K562 (cell line): ENCODE results near the gene IDI2. TPM values are rescaled to one million over a fixed set of nuclear protein-coding genes. Genes with fewer than 3 reads are reported as not detected.

Source experiments
- ATAC-seq: fragments of 200-7000 bp; cut with Tn5 transposase; 3 replicates; pipeline ENCODE4 v1.9.1; 2020; ENCODE audit warnings: moderate library complexity
- BruUV-seq: library from RNA; stranded (reverse); fragments of 400-500 nt; replicated peaks from 2 replicates; lab custom pipeline; 2021; lab: Mats Ljungman, UMichigan
- CTCF ChIA-PET: fragments of 300-600 bp; formaldehyde crosslinking; extraction: SDS; loops from one replicate; lab custom pipeline; 2021; ENCODE audit warnings: low intra/inter-chr PET ratio; lab: Yijun Ruan, JAX
- POLR2A ChIA-PET: fragments of 300-600, 350-650 bp; sonication (Branson Sonifier 250); formaldehyde crosslinking; extraction: SDS; loops from one replicate; lab custom pipeline; 2021; ENCODE audit warnings: antibody characterized with exemption, inconsistent platforms; lab: Yijun Ruan, JAX
- DNase-seq, 4 experiments: peaks; one replicate each; pipeline versions ENCODE4 v3.0.0 to v3.0.0-alpha.2; 2011 to 2018; ENCODE audit warnings: low spot score in 3 of 4, mixed read lengths in 3 of 4; ENCODE audit errors: extremely low read depth in 1 of 4
- FAIRE-seq: peaks from 2 replicates; lab custom pipeline; 2011; peaks lifted over from hg19 to GRCh38; lab: Jason Lieb, UNC
- H2AFZ ChIP-seq: 2 replicates; pipeline ENCODE4 v1.6.0; 2011; ENCODE audit warnings: low read depth, low read length, control low read depth, inconsistent platforms
- H3K27ac ChIP-seq: fragments of 200-600 bp; 3 replicates; pipeline ENCODE4 v1.8.0; 2011; ENCODE audit warnings: low read depth, mild to moderate bottlenecking, control low read depth, inconsistent platforms, low read length, moderate library complexity, mixed read lengths; ENCODE audit errors: extremely low read depth
- H3K27me3 ChIP-seq, 2 experiments: fragments of 300-600 bp in 1 of 2; 2 replicates in 1 of 2; 3 replicates in 1 of 2; pipeline versions ENCODE4 v1.6.0 to v1.8.0; 2011; ENCODE audit warnings: inconsistent platforms in 2 of 2, low read length in 2 of 2, mild to moderate bottlenecking in 1 of 2, mixed read lengths in 1 of 2, moderate library complexity in 1 of 2; ENCODE audit not compliant: control insufficient read depth in 2 of 2, insufficient read depth in 2 of 2
- H3K36me3 ChIP-seq: fragments of 300-600 bp; 3 replicates; pipeline ENCODE4 v1.8.0; 2011; ENCODE audit warnings: mild to moderate bottlenecking, low read length, inconsistent platforms; ENCODE audit not compliant: control insufficient read depth, insufficient read depth
- H3K4me1 ChIP-seq, 2 experiments: fragments of 200-600 bp in 1 of 2; replicated peaks in 1 of 2; 2 replicates in 1 of 2; 3 replicates in 1 of 2; pipeline versions ENCODE4 v1.5.1 to v1.8.0; 2011; ENCODE audit warnings: inconsistent platforms in 2 of 2, low read length in 2 of 2, mild to moderate bottlenecking in 1 of 2, mixed read lengths in 1 of 2, moderate library complexity in 1 of 2; ENCODE audit not compliant: control insufficient read depth in 2 of 2, insufficient read depth in 2 of 2
- H3K4me2 ChIP-seq: 2 replicates; pipeline ENCODE4 v1.6.1; 2011; ENCODE audit warnings: low read length, control low read depth, inconsistent platforms, mixed read lengths; ENCODE audit not compliant: insufficient read depth
- H3K4me3 ChIP-seq: fragments of 200-600 bp; sonication (generic), shearing (Covaris generic); 2 replicates; pipeline ENCODE4 v1.5.1; 2016; ENCODE audit warnings: control low read depth, inconsistent platforms
- H3K79me2 ChIP-seq: fragments of 200-600 bp; 3 replicates; pipeline ENCODE4 v1.8.0; 2011; ENCODE audit warnings: low read length, inconsistent platforms; ENCODE audit not compliant: control insufficient read depth, insufficient read depth
- H3K9ac ChIP-seq, 2 experiments: 2 replicates each; pipeline versions ENCODE4 v1.6.0 to v1.6.1; 2011; ENCODE audit warnings: low read depth in 2 of 2, low read length in 2 of 2, control low read depth in 1 of 2, inconsistent platforms in 1 of 2, mild to moderate bottlenecking in 1 of 2, mixed read lengths in 1 of 2; ENCODE audit not compliant: insufficient read depth in 1 of 2
- H3K9me1 ChIP-seq: one replicate; pipeline ENCODE4 v1.6.0; 2011; ENCODE audit warnings: inconsistent platforms, mild to moderate bottlenecking, low read length, moderate library complexity; ENCODE audit not compliant: control insufficient read depth, insufficient read depth
- H3K9me3 ChIP-seq: replicated peaks from 2 replicates; pipeline ENCODE4 v1.5.1; 2011; ENCODE audit warnings: low read depth, low read length, inconsistent platforms; ENCODE audit not compliant: control insufficient read depth, insufficient read depth
- H4K20me1 ChIP-seq: replicated peaks from 2 replicates; pipeline ENCODE4 v1.6.1; 2011; ENCODE audit warnings: low read length, inconsistent platforms, mixed read lengths; ENCODE audit not compliant: control insufficient read depth, insufficient read depth
- ADNP ChIP-seq: fragments of 200-800 bp; sonication (Bioruptor generic); IDR thresholded peaks from 2 replicates; pipeline ENCODE4 v1.6.1; 2016; ENCODE audit warnings: missing genetic modification characterization, missing compliant biosample characterization
- C11orf30 ChIP-seq: fragments of 450-650 bp; IDR thresholded peaks from 2 replicates; pipeline ENCODE4 v1.6.1; 2016; ENCODE audit warnings: low read depth, mild to moderate bottlenecking
- CHD1 ChIP-seq: fragments of 200-600 bp; sonication (generic); IDR thresholded peaks from one replicate; pipeline ENCODE4 v1.6.1; 2012; ENCODE audit warnings: mild to moderate bottlenecking, moderate library complexity, low read length, inconsistent platforms
- GTF2A2 ChIP-seq: IDR thresholded peaks from 2 replicates; pipeline ENCODE4 v1.6.1; 2016; ENCODE audit warnings: mild to moderate bottlenecking, missing genetic modification characterization, missing compliant biosample characterization
- HNRNPLL ChIP-seq: fragments of 200-400 bp; formaldehyde crosslinking; IDR thresholded peaks from 2 replicates; pipeline ENCODE4 v1.6.1; 2017; ENCODE audit warnings: low read length, low read depth, mild to moderate bottlenecking; ENCODE audit not compliant: poor library complexity, severe bottlenecking
- ILK ChIP-seq: fragments of 450-650 bp; IDR thresholded peaks from 2 replicates; pipeline ENCODE4 v1.6.1; 2016; ENCODE audit warnings: missing genetic modification characterization, low read depth, mild to moderate bottlenecking, missing compliant biosample characterization, moderate library complexity, borderline replicate concordance
- JUND ChIP-seq, 2 experiments: IDR thresholded peaks; 2 replicates in 1 of 2; 3 replicates in 1 of 2; pipeline ENCODE4 v1.6.1; 2011; ENCODE audit warnings: borderline replicate concordance in 2 of 2, low read depth in 2 of 2, low read length in 2 of 2, improper control_type of control experiment in 1 of 2, missing biosample characterization in 1 of 2, missing genetic modification characterization in 1 of 2, missing genetic modification reagents in 1 of 2
- KAT8 ChIP-seq: fragments of 450-650 bp; IDR thresholded peaks from 2 replicates; pipeline ENCODE4 v1.6.1; 2016; ENCODE audit warnings: low read depth, mild to moderate bottlenecking
- MCM7 ChIP-seq, 2 experiments: fragments of 450-650 bp; IDR thresholded peaks; 2 replicates each; pipeline ENCODE4 v1.6.1; 2016 to 2018
- NEUROD1 ChIP-seq: fragments of 150-350 bp; IDR thresholded peaks from 2 replicates; pipeline ENCODE4 v1.6.1; 2014; ENCODE audit warnings: borderline replicate concordance, low read length, low read depth; ENCODE audit not compliant: partially characterized antibody
- PHF8 ChIP-seq: fragments of 200-600 bp; sonication (generic); IDR thresholded peaks from 2 replicates; pipeline ENCODE4 v1.6.1; 2012; ENCODE audit warnings: mixed run types, mild to moderate bottlenecking, inconsistent platforms, low read length, moderate library complexity, borderline replicate concordance
- PTBP1 ChIP-seq: fragments of 200-400 bp; formaldehyde crosslinking; IDR thresholded peaks from 2 replicates; pipeline ENCODE4 v1.6.1; 2017; ENCODE audit warnings: low read depth, low read length
- SMC3 ChIP-seq: conservative IDR thresholded peaks from 2 replicates; pipeline ENCODE4 v1.6.1; 2011; ENCODE audit warnings: low read depth, low read length, improper control_type of control experiment; ENCODE audit not compliant: insufficient read depth
- TCF7 ChIP-seq: sonication (generic); IDR thresholded peaks from 2 replicates; pipeline ENCODE4 v1.6.1; 2016; ENCODE audit warnings: antibody characterized with exemption, borderline replicate concordance
- ZBED1 ChIP-seq: IDR thresholded peaks from 2 replicates; pipeline ENCODE4 v1.6.1; 2014
- ZKSCAN1 ChIP-seq: fragments of 150-350 bp; IDR thresholded peaks from 2 replicates; pipeline ENCODE4 v1.6.1; 2016; ENCODE audit warnings: low read depth, low read length
- ZNF785 ChIP-seq: fragments of 250-450 bp; sonication (Bioruptor Pico); IDR thresholded peaks from 2 replicates; pipeline ENCODE4 v1.4.0; 2020; ENCODE audit warnings: mild to moderate bottlenecking
- WGBS: fragments of 100-300 bp; shearing (Covaris generic); methylation state at CpG from one replicate; pipeline ENCODE4 v1.1.6; 2016; ENCODE audit warnings: low coverage, mixed read lengths; ENCODE audit not compliant: insufficient coverage; ENCODE audit errors: missing lambda C conversion rate; 5-methylcytosine and 5-hydroxymethylcytosine counted together
- in situ Hi-C: fragments of 300-500 bp; cut with MboI; formaldehyde crosslinking; loops from 4 replicates; pipeline ENCODE4 v1.15.0; 2018; ENCODE audit warnings: inconsistent platforms, mixed read lengths
- intact Hi-C: fragments of 100-400 bp; cut with micrococcal nuclease; formaldehyde crosslinking; loops from 2 replicates; pipeline ENCODE4 v1.14.2; 2022
- polyA plus RNA-seq, 8 experiments: library from polyadenylated mRNA; depleted of rRNA in 4 of 8; stranded (reverse) in 5 of 8; unstranded in 3 of 8; fragments of >200 nt; fragmentation: Nextera tagmentation in 2 of 8; fragmentation: Illumina TruSeq in 1 of 8; extraction: Ambion mirVana in 2 of 8; extraction: Trizol in 1 of 8; gene quantifications; 2 replicates each; pipeline versions ENCODE4 v1.2.1 to v1.2.3, GENCODE V29; 2011 to 2014; ENCODE audit warnings: inconsistent platforms in 1 of 8, missing spikeins in 1 of 8
- total RNA-seq, 7 experiments: library from RNA; depleted of rRNA in 6 of 7; stranded (reverse); fragments of >200 nt in 6 of 7; fragmentation: Illumina TruSeq in 2 of 7; extraction: Trizol in 2 of 7; gene quantifications; 2 replicates each; pipeline versions ENCODE4 v1.2.1 to v1.2.3, GENCODE V29; 2011 to 2021; ENCODE audit warnings: low replicate concordance in 1 of 7
- TF ChIP-seq, protein P1 (sequence below): sonication (generic); formaldehyde crosslinking; IDR thresholded peaks from 2 replicates; pipeline ENCODE4 v1.8.1; 2022; ENCODE audit warnings: missing genetic modification reagents

IDI2 gene
- total and polyA plus RNA-seq, 9 of the 15 experiments (the other 6 are each of a cell fraction or from before 2014, with no cell fraction given) = not detected

DNA sequence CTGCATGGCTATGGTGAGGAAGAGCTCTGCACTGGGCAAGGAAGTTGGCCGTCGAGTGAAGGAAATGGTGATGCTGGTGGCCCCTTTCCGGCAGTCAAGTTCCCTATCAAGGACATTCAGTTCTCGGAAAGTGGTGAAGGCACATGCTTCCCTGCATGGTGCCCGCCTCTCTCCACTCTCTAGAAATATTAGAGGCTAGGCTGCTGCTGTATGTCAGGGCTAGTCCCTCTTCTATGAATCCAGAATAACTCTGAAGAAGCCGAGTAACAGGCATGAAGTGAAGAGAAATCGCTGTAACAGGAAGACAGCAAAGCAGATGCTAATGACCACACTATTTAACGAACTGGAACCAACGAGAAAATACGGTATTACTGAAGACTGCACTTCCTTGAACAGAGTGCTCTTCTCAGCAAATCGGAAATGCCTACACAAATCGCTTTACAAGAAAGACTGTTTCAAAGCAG lies 17.9 kb upstream of the IDI2 start:
- H3K36me3 ChIP-seq = peaks cover 81% of the 10 kb centered on the region
- FAIRE-seq (no peak), ATAC-seq (no peak), DNase-seq (no peak)
- H3K79me2 ChIP-seq = peaks cover 46% of the 10 kb centered on the region
- H3K9ac ChIP-seq = no peak overlapping the region
- no TSS peak for BruUV-seq
- no peak overlapping the region for H3K4me3 ChIP-seq
- peaks cover 14 to 22% of the 10 kb centered on the region in 2 experiments for H3K4me1 ChIP-seq
- ChIA-PET CTCF (no interaction called here), POLR2A (interaction anchor here (0.5 to 1.2 kb wide), 2 partner anchors 11 to 24 kb away, joined by 3 read pairs; no protein-coding TSS in a partner anchor)
- TF ChIP-seq ZBED1 = no peak
- no peak for TF ChIP-seq JUND (IDR thresholded peaks at IDR 0.05; ENCODE audit: borderline replicate concordance, low read depth, low read length)
- TF ChIP-seq JUND (tag; IDR thresholded peaks at IDR 0.05; ENCODE audit: borderline replicate concordance, low read depth, low read length) = no peak
- TF ChIP-seq GTF2A2 (tag) = no peak
- TF ChIP-seq ZNF785 = no peak
- TF ChIP-seq MCM7 (IDR thresholded peaks at IDR 0.05) = no peak
- no peak for TF ChIP-seq KAT8
- no peak for TF ChIP-seq PTBP1
- no peak for TF ChIP-seq SMC3
- no peak for TF ChIP-seq HNRNPLL
- TF ChIP-seq ILK = no peak
- TF ChIP-seq CHD1 = no peak
- no peak for TF ChIP-seq ADNP
- TF ChIP-seq C11orf30 = no peak
- no peak for TF ChIP-seq ZKSCAN1
- no peak for TF ChIP-seq NEUROD1
- no peak for TF ChIP-seq TCF7
- TF ChIP-seq PHF8 = no peak
- TF ChIP-seq, protein P1, sequence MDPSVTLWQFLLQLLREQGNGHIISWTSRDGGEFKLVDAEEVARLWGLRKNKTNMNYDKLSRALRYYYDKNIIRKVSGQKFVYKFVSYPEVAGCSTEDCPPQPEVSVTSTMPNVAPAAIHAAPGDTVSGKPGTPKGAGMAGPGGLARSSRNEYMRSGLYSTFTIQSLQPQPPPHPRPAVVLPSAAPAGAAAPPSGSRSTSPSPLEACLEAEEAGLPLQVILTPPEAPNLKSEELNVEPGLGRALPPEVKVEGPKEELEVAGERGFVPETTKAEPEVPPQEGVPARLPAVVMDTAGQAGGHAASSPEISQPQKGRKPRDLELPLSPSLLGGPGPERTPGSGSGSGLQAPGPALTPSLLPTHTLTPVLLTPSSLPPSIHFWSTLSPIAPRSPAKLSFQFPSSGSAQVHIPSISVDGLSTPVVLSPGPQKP = no peak
- no peak overlapping the region for H3K4me2 ChIP-seq
- peaks cover 13% of the 10 kb centered on the region for H3K9me1 ChIP-seq
- no peak overlapping the region for H3K27ac ChIP-seq
- 91% methylated on average over 12 of the region's 12 CpGs for WGBS
- in situ Hi-C loops (no loop called here), intact Hi-C loops (no loop called here)
- H3K9me3 ChIP-seq = no peaks in the 10 kb centered on the region
- H2AFZ ChIP-seq = no peak overlapping the region
- H3K27me3 ChIP-seq = no peaks in the 10 kb centered on the region
- H4K20me1 ChIP-seq = peaks cover 35% of the 10 kb centered on the region
